MV-4-11 (cell line): ENCODE data around the gene DUSP18.
"Not testable (repeated sequence)": the region's sequence is repeated elsewhere in the genome, so short reads cannot be mapped to it uniquely, and the experiment has no call there.

Experiments used
- DNase-seq: peaks from one replicate; lab custom pipeline; 2025; lab: John Stamatoyannopoulos, UW

The DUSP18 gene

GRCh38 chr22:30667494-30668385, at the start of gene DUSP18:
Gene DUSP18 (minus strand): TSS chr22:30667875. CDS start chr22:30664003, 3,872 bp downstream.
- DNase-seq = peak; percentile 82

GRCh38 chr22:30714062-30714461, 46.4 kb upstream of the DUSP18 start:
- no peak for DNase-seq

GRCh38 chr22:30712094-30712493, 44.4 kb upstream of the DUSP18 start:
- no peak for DNase-seq

- DNase-seq = not testable (repeated sequence)
These were observed 42.3 kb upstream of the DUSP18 start for GRCh38 chr22:30709980-30710379.

- peak; percentile 70 for DNase-seq
These were observed 38.3 kb upstream of the DUSP18 start for GRCh38 chr22:30705710-30706651.

- DNase-seq = no peak
These were observed 37.3 kb upstream of the DUSP18 start for GRCh38 chr22:30704978-30705377.

GRCh38 chr22:30702856-30703255, 35.2 kb upstream of the DUSP18 start:
- DNase-seq = no peak

GRCh38 chr22:30701872-30702271, 34.2 kb upstream of the DUSP18 start:
- DNase-seq = no peak

GRCh38 chr22:30697975-30698374, 30.3 kb upstream of the DUSP18 start:
- DNase-seq = no peak

GRCh38 chr22:30695871-30696655, 28.4 kb upstream of the DUSP18 start:
- no peak for DNase-seq

- DNase-seq = no peak
These were observed 27.7 kb upstream of the DUSP18 start for GRCh38 chr22:30695351-30695851.

GRCh38 chr22:30694640-30695350, 27.1 kb upstream of the DUSP18 start, which contains the start of gene OSBP2:
Gene OSBP2 (plus strand): TSS chr22:30694874. CDS start chr22:30694910, 36 bp downstream.
- DNase-seq = no peak

- no peak for DNase-seq
These were observed 26.5 kb upstream of the DUSP18 start for GRCh38 chr22:30694171-30694639.

GRCh38 chr22:30691204-30691603, 23.5 kb upstream of the DUSP18 start:
- no peak for DNase-seq

- DNase-seq = no peak
These were observed 21.9 kb upstream of the DUSP18 start for GRCh38 chr22:30689622-30690021.

- no peak for DNase-seq
These were observed 19.7 kb upstream of the DUSP18 start for GRCh38 chr22:30687358-30687757.

GRCh38 chr22:30685178-30685577, 17.5 kb upstream of the DUSP18 start:
- DNase-seq = no peak

GRCh38 chr22:30681831-30682230, 14.2 kb upstream of the DUSP18 start:
- DNase-seq = no peak

- DNase-seq = no peak
These were observed 13.5 kb upstream of the DUSP18 start for GRCh38 chr22:30680991-30681770.
